ENCODE results near the gene U2AF2.

DNA sequence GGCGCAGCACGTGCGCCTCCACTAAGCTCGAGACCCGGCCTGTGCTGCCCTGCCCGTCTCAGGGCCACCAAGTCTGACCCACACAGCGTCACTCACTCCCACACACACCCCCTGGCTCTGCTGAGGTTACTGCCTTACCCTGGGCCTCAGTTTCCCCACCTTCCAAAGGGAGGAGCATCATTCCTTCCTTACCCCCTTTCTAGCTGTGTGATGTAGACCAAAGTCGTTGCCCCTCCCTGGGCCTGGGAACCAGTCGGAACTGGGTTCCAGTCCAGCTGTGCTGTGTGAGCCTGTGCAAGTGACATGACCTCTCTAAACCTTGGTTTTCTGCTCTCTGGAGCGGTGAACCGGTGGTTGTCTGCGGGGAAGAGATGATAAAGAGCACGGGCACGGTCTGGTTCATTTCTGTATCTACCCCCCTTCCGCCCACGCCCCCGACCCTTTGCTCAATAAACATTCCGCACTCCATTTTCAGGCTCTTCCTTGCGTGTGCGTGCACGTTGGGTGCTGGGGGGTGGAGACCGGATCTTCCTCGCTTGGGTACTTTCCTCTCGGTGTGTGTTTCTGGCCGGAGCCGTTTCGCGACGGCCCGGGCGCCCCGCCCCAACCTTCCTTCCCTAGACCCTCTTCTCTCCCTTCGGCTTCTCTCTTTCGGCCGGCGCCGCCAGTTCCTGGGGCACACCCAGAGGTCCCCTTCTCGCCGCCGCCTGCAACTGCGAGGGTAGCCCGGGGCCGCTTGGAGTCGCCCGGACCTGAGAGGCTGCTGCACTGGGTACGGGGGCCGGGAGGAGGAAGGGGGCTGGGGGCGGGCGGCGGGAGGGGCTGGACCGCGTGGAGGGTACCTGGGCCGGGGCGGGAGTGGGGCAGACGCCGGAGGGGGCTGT, 11.6 kb upstream of the U2AF2 start, which contains the start of gene ZNF581:
- TF ChIP-seq, protein P1, sequence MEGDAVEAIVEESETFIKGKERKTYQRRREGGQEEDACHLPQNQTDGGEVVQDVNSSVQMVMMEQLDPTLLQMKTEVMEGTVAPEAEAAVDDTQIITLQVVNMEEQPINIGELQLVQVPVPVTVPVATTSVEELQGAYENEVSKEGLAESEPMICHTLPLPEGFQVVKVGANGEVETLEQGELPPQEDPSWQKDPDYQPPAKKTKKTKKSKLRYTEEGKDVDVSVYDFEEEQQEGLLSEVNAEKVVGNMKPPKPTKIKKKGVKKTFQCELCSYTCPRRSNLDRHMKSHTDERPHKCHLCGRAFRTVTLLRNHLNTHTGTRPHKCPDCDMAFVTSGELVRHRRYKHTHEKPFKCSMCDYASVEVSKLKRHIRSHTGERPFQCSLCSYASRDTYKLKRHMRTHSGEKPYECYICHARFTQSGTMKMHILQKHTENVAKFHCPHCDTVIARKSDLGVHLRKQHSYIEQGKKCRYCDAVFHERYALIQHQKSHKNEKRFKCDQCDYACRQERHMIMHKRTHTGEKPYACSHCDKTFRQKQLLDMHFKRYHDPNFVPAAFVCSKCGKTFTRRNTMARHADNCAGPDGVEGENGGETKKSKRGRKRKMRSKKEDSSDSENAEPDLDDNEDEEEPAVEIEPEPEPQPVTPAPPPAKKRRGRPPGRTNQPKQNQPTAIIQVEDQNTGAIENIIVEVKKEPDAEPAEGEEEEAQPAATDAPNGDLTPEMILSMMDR (IDR thresholded peaks at IDR 0.05 in 2 of 3, conservative IDR thresholded peaks at IDR 0.05 in 1 of 3; ENCODE audit: insufficient read depth in 2 of 3, low read depth in 1 of 3, low read length in 3 of 3) = no peak; a peak in 1 of 6 replicates
- TF ChIP-seq, protein P2, sequence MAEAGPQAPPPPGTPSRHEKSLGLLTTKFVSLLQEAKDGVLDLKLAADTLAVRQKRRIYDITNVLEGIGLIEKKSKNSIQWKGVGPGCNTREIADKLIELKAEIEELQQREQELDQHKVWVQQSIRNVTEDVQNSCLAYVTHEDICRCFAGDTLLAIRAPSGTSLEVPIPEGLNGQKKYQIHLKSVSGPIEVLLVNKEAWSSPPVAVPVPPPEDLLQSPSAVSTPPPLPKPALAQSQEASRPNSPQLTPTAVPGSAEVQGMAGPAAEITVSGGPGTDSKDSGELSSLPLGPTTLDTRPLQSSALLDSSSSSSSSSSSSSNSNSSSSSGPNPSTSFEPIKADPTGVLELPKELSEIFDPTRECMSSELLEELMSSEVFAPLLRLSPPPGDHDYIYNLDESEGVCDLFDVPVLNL (CRISPR knock-in tag; IDR thresholded peaks at IDR 0.05; ENCODE audit: low read depth) = no peak
- TF ChIP-seq TEAD4 (IDR thresholded peaks at IDR 0.05; ENCODE audit: low read length) = no peak
- TF ChIP-seq TEAD4 (CRISPR knock-in tag; IDR thresholded peaks at IDR 0.05; ENCODE audit: borderline replicate concordance) = no peak
- TF ChIP-seq, protein P3, sequence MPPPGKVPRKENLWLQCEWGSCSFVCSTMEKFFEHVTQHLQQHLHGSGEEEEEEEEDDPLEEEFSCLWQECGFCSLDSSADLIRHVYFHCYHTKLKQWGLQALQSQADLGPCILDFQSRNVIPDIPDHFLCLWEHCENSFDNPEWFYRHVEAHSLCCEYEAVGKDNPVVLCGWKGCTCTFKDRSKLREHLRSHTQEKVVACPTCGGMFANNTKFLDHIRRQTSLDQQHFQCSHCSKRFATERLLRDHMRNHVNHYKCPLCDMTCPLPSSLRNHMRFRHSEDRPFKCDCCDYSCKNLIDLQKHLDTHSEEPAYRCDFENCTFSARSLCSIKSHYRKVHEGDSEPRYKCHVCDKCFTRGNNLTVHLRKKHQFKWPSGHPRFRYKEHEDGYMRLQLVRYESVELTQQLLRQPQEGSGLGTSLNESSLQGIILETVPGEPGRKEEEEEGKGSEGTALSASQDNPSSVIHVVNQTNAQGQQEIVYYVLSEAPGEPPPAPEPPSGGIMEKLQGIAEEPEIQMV (tag; conservative IDR thresholded peaks at IDR 0.05; ENCODE audit: low read depth) = no peak
- TF ChIP-seq, protein P4, sequence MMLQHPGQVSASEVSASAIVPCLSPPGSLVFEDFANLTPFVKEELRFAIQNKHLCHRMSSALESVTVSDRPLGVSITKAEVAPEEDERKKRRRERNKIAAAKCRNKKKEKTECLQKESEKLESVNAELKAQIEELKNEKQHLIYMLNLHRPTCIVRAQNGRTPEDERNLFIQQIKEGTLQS (IDR thresholded peaks at IDR 0.05) = no peak
- TF ChIP-seq, protein P4 (CRISPR knock-in tag; conservative IDR thresholded peaks at IDR 0.05) = no peak
- TF ChIP-seq FOS (IDR thresholded peaks at IDR 0.05; ENCODE audit: extremely low read depth, insufficient read length) = no peak
- no peak for TF ChIP-seq ZNF561 (CRISPR knock-in tag; conservative IDR thresholded peaks at IDR 0.05)
- no peak for TF ChIP-seq JUNB (CRISPR knock-in tag; conservative IDR thresholded peaks at IDR 0.05)

Data from K562 (cell line).